ENCODE measurements around the gene BMP6. TPM values are rescaled to one million over a fixed set of nuclear protein-coding genes. Genes with fewer than 3 reads are reported as not detected.

The BMP6 gene
- total RNA-seq, 4 donors from 2014 or later: 0.57 to 2.9 (median 1.1) TPM

DNA sequence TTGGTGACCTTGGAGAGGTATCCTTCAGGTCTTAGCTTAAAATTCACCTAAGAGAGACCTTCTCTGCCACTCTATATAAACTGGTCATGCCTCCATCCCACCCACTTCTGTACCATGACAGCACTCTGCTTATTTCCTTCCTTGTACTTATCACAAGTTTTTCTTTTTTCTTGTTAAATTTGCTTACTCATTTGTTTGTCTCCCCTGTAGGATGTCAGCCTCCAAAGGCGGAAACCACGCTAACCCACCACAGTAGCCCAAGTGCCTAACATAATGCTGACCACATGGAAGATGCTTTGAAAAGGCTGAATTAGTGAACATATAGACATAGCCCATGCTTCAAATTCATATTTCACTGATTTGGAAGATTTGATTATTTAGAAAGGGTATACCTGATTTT, 5.4 kb downstream of the BMP6 start:
- no peak overlapping the region for H3K4me3 ChIP-seq
- H3K4me1 ChIP-seq: peaks cover 18 to 34% (median 24%) of the 10 kb centered on the region in 3 donors
- H3K9me3 ChIP-seq: no peaks in the 10 kb centered on the region
- intact Hi-C loops (cut with DNase I): no loop called here
- 69 to 79% methylated on average over 2 of the region's 2 CpGs for WGBS, 2 donors
- TF ChIP-seq, protein P1, sequence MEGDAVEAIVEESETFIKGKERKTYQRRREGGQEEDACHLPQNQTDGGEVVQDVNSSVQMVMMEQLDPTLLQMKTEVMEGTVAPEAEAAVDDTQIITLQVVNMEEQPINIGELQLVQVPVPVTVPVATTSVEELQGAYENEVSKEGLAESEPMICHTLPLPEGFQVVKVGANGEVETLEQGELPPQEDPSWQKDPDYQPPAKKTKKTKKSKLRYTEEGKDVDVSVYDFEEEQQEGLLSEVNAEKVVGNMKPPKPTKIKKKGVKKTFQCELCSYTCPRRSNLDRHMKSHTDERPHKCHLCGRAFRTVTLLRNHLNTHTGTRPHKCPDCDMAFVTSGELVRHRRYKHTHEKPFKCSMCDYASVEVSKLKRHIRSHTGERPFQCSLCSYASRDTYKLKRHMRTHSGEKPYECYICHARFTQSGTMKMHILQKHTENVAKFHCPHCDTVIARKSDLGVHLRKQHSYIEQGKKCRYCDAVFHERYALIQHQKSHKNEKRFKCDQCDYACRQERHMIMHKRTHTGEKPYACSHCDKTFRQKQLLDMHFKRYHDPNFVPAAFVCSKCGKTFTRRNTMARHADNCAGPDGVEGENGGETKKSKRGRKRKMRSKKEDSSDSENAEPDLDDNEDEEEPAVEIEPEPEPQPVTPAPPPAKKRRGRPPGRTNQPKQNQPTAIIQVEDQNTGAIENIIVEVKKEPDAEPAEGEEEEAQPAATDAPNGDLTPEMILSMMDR (IDR thresholded peaks at IDR 0.05): no peak
- no peak for TF ChIP-seq POLR2A (IDR thresholded peaks at IDR 0.05)
- H3K27ac ChIP-seq: peak overlapping the region in 1 of 4 donors; percentile 41
- peaks cover 0 to 87% (median 11%) of the 10 kb centered on the region in 4 donors for H3K27me3 ChIP-seq
- DNase-seq: no peak
- H3K36me3 ChIP-seq: no peaks in the 10 kb centered on the region

DNA sequence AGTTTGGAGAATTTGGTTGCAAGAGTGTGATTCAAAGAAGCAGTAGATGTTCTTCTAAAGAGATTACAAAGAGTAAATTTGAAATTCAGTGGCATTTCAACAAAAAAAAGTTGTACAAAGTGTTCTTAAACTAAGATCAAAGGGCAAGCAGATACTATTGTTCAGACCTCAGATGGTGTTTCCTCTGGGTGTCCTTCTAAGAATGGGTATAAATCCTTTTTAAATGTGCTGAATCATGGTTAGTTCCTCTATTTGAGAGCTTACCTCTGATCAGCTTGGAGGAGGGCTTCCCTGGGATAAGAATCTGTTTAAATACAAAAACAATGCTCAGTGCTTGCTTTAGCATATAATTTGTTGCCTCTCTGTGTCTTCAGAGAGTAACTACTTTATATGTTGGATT, 6.3 kb downstream of the BMP6 start:
- H3K36me3 ChIP-seq: no peaks in the 10 kb centered on the region
- no peak overlapping the region for H3K4me3 ChIP-seq
- DNase-seq: no peak
- no peaks in the 10 kb centered on the region for H3K9me3 ChIP-seq
- peaks cover 9 to 25% (median 17%) of the 10 kb centered on the region in 3 donors for H3K4me1 ChIP-seq
- intact Hi-C loops (cut with DNase I): no loop called here
- no peak for TF ChIP-seq POLR2A (IDR thresholded peaks at IDR 0.05)
- TF ChIP-seq, protein P1 (IDR thresholded peaks at IDR 0.05): no peak
- H3K27me3 ChIP-seq: peaks cover 0 to 80% (median 10%) of the 10 kb centered on the region in 4 donors
- H3K27ac ChIP-seq: no peak overlapping the region

DNA sequence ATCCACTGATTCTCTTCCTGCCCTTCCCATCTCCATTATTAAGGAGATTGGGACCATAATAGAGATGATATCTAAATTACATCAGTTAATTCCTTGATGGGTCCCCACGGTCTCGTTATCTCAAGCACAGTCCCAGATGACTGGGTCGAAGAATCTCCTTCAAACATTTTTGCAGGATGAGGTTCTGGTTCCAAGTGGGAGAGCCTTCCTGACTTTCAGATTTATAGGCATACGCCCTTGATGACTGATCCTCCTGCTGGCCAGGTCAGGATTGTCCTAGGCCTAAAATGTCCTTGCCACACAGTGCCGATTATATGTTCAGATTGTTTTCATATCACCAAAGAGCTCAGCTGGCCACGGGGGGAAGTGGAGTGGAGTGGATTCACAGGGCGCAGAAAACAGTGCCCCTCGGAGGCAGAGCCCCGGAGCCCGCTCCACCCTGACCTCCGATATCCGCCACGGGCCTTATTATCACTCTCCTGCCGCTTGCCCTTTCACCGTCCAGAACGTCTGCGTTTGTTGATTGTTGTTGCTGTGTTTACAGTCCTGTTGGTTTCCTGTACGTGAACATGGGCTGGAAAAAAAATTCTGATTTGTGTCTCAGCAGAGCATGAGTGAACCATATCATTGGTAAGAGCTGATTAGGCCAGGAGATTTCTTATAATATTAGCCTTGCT, 8.9 kb downstream of the BMP6 start:
- H3K4me1 ChIP-seq: peaks cover 0 to 3% (median 0%) of the 10 kb centered on the region in 3 donors
- H3K27ac ChIP-seq: no peak overlapping the region
- peaks cover 0 to 72% (median 3%) of the 10 kb centered on the region in 4 donors for H3K27me3 ChIP-seq
- TF ChIP-seq POLR2A (IDR thresholded peaks at IDR 0.05): no peak
- TF ChIP-seq, protein P1 (IDR thresholded peaks at IDR 0.05): no peak
- no peaks in the 10 kb centered on the region for H3K36me3 ChIP-seq
- WGBS, 2 donors: 84 to 85% methylated on average over 18 of the region's 18 CpGs
- no peak overlapping the region for H3K4me3 ChIP-seq
- intact Hi-C loops (cut with DNase I): no loop called here
- H3K9me3 ChIP-seq: no peaks in the 10 kb centered on the region
- no peak for DNase-seq

DNA sequence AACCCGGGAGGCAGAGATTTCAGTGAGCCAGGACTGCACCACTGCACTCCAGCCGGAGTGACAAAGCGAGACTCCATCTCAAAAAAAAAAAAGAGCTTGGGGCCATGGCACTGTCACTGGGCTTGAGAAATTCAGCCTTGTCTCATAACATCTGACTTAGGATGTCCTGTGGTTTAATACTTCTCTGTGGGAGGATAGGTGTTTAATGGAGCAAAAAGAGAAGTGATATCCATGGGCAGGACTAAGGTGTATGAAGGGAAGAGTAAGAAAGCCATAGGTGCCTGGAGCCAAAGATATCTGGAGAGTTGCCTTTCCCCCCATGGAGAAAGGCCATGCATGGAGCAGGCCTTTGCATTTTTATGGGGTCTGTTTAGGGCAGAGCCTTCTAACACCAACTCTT, 11.2 kb downstream of the BMP6 start:
- TF ChIP-seq, protein P1 (IDR thresholded peaks at IDR 0.05): no peak
- no peak for TF ChIP-seq POLR2A (IDR thresholded peaks at IDR 0.05)
- intact Hi-C loops (cut with DNase I): no loop called here
- Histone ChIP-seq H3K4me1 (no peaks in the 10 kb centered on the region), H3K9me3 (no peaks in the 10 kb centered on the region), H3K27ac (no peak overlapping the region), H3K36me3 (no peaks in the 10 kb centered on the region), H3K27me3 (peaks cover 0 to 63% (median 0%) of the 10 kb centered on the region in 4 donors), H3K4me3 (no peak overlapping the region)
- DNase-seq: no peak
- WGBS, 2 donors: 77 to 90% methylated on average over 3 of the region's 3 CpGs

DNA sequence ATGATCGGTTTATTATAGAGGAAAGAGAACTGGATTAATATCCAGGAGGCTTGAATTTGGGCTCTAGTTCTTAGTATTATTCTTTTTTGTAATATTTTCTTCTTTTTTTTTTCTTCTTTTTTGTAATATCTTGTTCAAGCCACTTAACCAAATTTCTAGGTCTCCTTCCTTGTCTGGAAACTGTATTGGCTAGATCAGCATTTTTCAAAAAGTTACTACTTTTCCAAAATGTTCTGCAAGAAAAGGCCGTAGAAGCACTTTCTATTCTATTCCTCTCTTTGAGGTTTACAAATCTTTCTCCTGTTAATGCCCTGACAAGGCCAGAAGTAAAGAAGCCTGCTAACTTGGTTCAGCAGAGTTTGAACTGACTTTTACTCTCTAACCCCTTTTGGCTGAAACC, 12.0 kb downstream of the BMP6 start:
- intact Hi-C loops (cut with DNase I): no loop called here
- no peak for DNase-seq
- Histone ChIP-seq H3K9me3 (no peaks in the 10 kb centered on the region), H3K4me1 (no peaks in the 10 kb centered on the region), H3K36me3 (no peaks in the 10 kb centered on the region), H3K27ac (no peak overlapping the region), H3K27me3 (peaks cover 0 to 57% (median 0%) of the 10 kb centered on the region in 4 donors), H3K4me3 (no peak overlapping the region)
- TF ChIP-seq, protein P1 (IDR thresholded peaks at IDR 0.05): no peak
- TF ChIP-seq POLR2A (IDR thresholded peaks at IDR 0.05): no peak
- 85 to 98% methylated on average over 2 of the region's 2 CpGs for WGBS, 2 donors

All from esophagus squamous epithelium (tissue), 5 donors.